Measurements from ENCODE around the gene RAP2A. TPM values are rescaled to one million over a fixed set of nuclear protein-coding genes. Genes with fewer than 3 reads are reported as not detected.

The RAP2A gene
- polyA plus RNA-seq, 1 donor: 19.5 TPM

DNA sequence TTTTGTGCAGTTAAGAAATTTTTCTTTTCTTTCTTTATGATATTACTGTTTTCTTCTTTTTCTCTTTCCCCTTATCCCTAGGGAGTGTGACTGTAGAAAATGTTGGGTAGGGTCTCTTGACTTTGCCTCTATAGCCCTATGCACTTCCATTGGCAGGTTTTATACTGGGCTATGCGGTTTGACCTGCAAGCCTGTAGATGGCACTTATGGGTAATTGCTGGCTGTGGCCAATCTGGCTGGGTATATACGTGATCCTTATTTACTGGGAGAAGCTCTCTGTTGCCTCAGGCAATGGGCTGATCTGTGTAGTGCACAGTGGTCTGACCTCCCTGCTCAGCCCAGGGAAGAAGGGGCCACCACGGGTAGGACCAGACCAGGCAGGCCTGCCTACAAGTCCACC, 78.8 kb downstream of the RAP2A start:
- Histone ChIP-seq H3K36me3 (ENCODE audit: control insufficient read depth, insufficient read depth, low read length) (no peaks in the 10 kb centered on the region), H3K27me3 (ENCODE audit: control insufficient read depth, insufficient read depth, low read length) (no peaks in the 10 kb centered on the region), H3K27ac (ENCODE audit: low read length) (no peak overlapping the region), H3K9me3 (ENCODE audit: control insufficient read depth, low read depth, low read length) (peaks cover 5% of the 10 kb centered on the region), H3K4me3 (ENCODE audit: low read length) (no peak overlapping the region), H3K4me1 (ENCODE audit: control insufficient read depth, insufficient read depth, low read length) (no peaks in the 10 kb centered on the region)
- DNase-seq: no peak
- no CpG with 5 or more reads among the region's 3 CpGs for WGBS (ENCODE audit: insufficient coverage, low lambda C conversion rate)

DNA sequence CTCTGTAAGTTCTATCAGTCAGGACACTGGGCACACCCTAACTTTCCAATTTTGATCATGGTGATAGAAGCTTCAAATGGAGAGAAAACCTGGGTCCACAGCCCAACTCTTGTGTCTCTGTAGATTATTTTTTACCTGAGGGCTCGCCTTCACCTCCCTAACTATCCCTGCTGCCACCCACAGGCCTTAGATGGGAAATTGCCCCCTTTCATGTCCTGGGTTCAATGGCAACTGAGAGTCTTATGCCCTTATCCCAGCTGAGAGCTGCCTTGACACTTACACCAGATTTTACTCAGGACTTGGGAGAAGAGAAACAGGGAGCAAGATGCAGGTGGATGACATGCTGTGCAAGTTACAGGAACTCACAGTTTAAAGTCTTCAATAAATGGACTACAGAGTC, 81.7 kb downstream of the RAP2A start:
- no peak for DNase-seq
- WGBS (ENCODE audit: insufficient coverage, low lambda C conversion rate): no CpG with 5 or more reads among the region's 1 CpG
- Histone ChIP-seq H3K27me3 (ENCODE audit: control insufficient read depth, insufficient read depth, low read length) (no peaks in the 10 kb centered on the region), H3K36me3 (ENCODE audit: control insufficient read depth, insufficient read depth, low read length) (no peaks in the 10 kb centered on the region), H3K9me3 (ENCODE audit: control insufficient read depth, low read depth, low read length) (peaks cover 3% of the 10 kb centered on the region), H3K4me1 (ENCODE audit: control insufficient read depth, insufficient read depth, low read length) (no peaks in the 10 kb centered on the region), H3K4me3 (ENCODE audit: low read length) (no peak overlapping the region), H3K27ac (ENCODE audit: low read length) (no peak overlapping the region)

DNA sequence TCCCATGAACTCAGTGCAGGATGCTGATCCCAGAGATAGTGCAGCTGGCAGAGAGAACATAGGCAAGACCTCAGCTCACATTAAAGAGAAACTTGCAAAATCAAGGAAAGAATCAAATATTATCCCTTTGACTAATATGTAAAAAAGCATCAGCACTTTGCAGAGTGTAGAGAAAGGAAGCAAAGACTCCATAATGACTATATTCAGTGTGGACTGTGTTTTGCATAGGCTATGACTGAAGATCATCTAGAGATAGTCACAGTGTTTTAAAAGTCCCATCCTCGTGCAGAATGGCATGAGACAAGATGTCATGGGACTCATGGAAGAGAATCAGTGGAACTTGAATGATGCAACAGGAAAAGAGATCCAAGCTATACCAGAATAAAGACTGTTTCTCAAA, 84.0 kb downstream of the RAP2A start:
- H3K36me3 ChIP-seq (ENCODE audit: control insufficient read depth, insufficient read depth, low read length): no peaks in the 10 kb centered on the region
- DNase-seq: no peak
- no peaks in the 10 kb centered on the region for H3K9me3 ChIP-seq (ENCODE audit: control insufficient read depth, low read depth, low read length)
- no peak overlapping the region for H3K27ac ChIP-seq (ENCODE audit: low read length)
- 60% methylated on average over 1 of the region's 1 CpG for WGBS (ENCODE audit: insufficient coverage, low lambda C conversion rate)
- H3K4me1 ChIP-seq (ENCODE audit: control insufficient read depth, insufficient read depth, low read length): no peaks in the 10 kb centered on the region
- H3K4me3 ChIP-seq (ENCODE audit: low read length): no peak overlapping the region
- H3K27me3 ChIP-seq (ENCODE audit: control insufficient read depth, insufficient read depth, low read length): no peaks in the 10 kb centered on the region

Other genes starting within 250 kb of the RAP2A start
- 38.6 TPM for gene MBNL2, start 211.8 kb upstream of the RAP2A start, polyA plus RNA-seq